ENCODE results near the gene AMIGO1.
"Not testable (repeated sequence)": the region's sequence is repeated elsewhere in the genome, so short reads cannot be mapped to it uniquely, and the experiment has no call there.

The AMIGO1 gene

GRCh38 chr1:109482791-109483671, 26.5 kb downstream of the AMIGO1 start:
- no peak for DNase-seq

DNA sequence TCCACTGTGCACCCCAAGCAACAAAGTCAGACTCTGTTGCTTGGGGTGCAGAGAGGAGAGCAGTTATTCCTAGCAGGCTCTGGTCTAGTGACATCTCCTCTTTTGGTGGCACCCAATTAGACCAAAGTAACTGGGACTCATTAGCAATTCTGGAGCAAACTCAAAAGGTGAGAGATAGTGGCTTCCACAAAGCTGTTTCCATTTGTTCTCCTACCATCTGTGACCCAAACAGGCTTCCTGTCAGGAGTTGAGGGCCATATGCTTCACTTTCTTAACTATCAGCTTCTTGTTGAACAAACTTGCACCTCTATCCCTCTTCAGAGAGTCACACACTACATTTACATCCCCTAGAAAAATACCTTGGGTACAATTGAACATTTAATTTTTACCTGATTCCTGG, 27.3 kb downstream of the AMIGO1 start:
- no peak for DNase-seq

- no peak for DNase-seq
Measured at GRCh38 chr1:109481646-109482045, 27.9 kb downstream of the AMIGO1 start.

- no peak for DNase-seq
Measured at GRCh38 chr1:109479901-109480300, 29.6 kb downstream of the AMIGO1 start.

- no peak for DNase-seq
Measured at GRCh38 chr1:109479311-109479710, 30.2 kb downstream of the AMIGO1 start.

DNA sequence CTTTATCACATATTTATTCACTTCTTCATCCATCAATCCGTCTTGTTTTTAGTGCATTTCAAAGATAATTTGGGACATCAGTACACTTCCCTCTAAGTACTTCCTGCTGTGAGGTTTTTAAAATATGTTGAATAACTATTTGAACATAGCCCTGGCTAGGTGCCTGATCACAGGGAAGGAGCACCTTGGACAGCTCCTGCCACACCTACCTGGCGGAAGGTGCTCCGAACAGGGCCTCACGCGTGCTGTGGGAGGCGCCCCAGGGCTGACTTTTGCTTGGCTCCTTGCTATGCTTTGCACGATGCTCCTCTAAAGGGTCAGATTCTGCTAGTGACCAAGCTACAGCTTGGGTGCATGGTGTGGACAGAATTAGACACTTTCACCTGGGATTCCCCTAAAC, 30.7 kb downstream of the AMIGO1 start:
- no peak for DNase-seq

DNA sequence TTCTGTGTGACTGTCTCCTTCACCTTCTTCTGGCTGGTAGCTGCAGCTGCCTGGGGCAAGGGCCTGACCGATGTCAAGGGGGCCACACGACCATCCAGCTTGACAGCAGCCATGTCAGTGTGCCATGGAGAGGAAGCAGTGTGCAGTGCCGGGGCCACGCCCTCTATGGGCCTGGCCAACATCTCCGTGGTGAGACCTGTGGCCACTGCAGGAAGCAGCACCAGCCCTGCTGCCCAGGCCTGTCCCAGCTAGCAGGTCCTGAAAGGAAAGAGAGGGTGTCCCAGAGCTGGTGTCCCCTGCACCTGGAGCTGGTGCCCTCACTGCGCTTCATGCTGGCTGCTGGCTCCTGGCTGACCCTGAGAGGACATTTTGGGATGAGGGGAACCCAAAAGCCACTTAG, 31.7 kb downstream of the AMIGO1 start:
- no peak for DNase-seq

DNA sequence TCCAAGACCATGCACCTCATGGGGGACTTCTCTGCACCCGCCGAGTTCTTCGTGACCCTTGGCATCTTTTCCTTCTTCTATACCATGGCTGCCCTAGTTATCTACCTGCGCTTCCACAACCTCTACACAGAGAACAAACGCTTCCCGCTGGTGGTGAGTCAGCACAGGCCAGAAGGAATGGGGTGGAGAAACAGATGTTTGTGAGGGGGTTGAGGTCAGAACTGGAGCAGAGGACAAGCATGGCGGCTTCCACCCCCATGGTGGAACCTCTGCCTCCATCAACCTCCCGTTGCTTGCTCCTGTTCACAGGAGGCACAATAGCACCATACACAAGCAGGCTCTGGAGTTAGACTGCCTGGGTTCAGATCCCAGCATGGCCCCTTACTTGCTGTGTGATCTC, 32.7 kb downstream of the AMIGO1 start:
- DNase-seq = no peak

GRCh38 chr1:109475261-109475660, 34.3 kb downstream of the AMIGO1 start:
- DNase-seq = no peak

DNA sequence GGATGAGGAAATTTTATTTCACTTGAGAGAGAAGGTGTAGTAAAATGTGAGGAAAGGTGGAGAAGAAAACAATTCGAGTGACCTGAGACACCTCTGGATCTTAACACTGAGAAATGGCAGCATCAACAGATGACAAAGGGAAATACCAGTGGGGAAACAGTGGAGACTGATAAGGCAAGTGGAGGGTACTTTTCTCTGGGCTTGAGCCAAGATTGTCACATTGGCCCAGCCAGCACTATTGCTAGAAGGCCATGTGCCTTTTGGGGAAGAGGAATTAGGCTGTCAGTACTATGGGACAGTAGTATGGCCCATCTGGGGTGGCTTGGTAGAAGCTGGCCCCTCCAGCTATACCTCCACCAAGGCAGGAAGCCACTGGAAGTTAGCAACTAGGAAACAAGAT, 34.8 kb downstream of the AMIGO1 start:
- no peak for DNase-seq

GRCh38 chr1:109473284-109474057, 36.1 kb downstream of the AMIGO1 start:
- not testable (repeated sequence) for DNase-seq

DNA sequence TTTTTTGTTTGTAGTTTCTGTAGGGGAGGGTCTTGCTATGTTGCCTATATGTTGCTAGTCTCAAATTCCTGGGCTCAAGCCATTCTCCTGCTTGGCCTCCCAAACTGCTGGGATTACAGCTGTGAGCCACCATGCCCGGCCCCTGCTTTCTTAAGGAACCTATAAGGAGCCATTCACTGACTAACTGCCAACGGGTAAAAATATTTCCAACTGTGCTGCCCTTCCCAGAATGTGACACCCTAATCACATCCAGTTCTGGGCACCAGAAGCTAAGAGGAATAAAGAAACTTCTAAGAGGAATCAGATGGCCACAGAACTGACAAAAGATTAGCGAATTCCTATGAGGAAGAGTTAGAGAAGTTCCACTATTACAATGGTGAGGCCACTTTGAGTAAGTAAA, 36.7 kb downstream of the AMIGO1 start:
- DNase-seq = no peak

DNA sequence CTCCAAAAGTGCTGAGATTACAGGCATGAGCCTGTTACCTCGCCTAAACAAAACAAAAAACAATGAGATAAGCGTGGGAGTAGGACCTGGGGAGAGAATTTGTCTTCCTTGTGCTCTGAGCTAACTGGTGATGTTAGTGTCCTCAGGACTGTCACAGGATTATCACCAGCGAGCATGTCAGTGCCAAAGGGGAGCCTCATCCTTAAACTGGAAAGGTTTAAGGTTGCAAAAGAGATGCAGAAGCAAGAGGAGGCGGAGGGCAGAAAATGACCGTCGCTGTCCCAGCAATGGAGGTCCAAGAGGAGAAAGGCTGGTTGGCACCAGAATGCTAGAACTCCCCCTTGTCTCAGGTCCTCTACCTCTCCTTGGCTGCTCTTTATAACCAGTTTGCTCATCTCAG, 39.3 kb downstream of the AMIGO1 start:
- no peak for DNase-seq

GRCh38 chr1:109468903-109469302, 40.6 kb downstream of the AMIGO1 start:
- DNase-seq = no peak

DNA sequence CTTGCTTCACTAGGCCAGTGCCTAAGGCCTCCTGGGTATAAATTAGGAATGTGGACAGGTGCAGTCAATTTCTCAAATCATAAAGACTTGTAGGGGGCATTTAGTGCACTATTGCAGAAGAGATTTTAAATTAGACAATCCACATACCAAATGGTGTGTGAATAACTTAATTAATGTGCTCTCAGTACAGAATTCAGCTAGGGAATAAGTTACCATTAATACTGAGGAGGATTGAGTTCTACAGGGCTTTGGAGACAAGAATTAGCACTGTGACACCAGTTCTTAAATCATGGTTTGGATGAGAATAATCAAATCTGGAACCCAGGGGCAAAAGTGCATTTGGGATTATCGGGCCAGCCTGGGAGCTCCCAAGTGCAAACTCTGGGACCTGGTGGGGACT, 41.5 kb downstream of the AMIGO1 start:
- DNase-seq = no peak

DNA sequence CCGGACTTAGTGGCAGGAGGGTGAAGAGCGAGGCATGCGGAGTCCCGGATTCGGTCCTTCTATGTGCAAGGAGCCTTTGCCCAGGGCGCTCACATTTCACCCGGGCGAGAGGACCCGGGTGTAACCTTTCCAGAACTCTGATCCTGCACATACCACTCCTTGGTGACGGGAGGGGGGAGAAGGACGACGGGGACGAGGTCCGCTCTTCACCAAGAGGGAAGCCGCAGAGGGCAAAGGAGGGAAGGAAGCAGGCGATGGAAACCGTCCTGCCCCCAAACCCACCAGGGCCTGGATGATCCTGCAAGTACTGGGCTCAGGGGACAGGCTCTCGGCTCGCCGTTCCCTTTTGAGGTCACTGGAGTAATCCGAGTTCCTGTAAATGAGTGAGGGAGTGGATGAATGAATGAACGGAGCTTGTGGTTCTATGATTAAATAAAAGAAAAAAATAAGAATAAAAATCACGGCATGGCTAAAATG, 42.2 kb downstream of the AMIGO1 start:
- no peak for DNase-seq

- DNase-seq = peak; percentile 21
Measured at GRCh38 chr1:109466452-109467300, 42.9 kb downstream of the AMIGO1 start, which contains the start of gene SYPL2. Gene SYPL2, plus strand, starts transcription at chr1:109466546. Its CDS starts 298 bp downstream, at chr1:109466844.

DNA sequence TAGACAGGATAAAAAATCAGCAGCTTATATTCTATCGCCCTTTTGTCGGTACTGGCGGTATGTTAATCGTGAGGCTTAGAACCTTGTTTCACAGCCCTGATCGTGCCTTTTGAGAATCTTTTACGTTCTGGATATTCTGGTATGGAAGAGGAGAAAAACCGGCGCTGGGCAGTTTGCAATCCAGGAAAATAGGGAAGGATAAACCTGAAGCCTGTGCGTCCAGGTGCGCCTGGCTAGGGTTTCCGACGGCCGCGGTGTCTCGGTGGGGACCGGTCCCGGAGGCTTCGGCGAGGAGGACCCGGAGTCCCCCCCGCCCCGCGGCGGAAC, 43.4 kb downstream of the AMIGO1 start:
- DNase-seq = no peak

GRCh38 chr1:109457819-109458218, 51.7 kb downstream of the AMIGO1 start:
- no peak for DNase-seq

GRCh38 chr1:109454497-109455133, 54.9 kb downstream of the AMIGO1 start:
- DNase-seq = no peak
